ENCODE data around the gene PPP1R15A. TPM values are rescaled to one million over a fixed set of nuclear protein-coding genes. Genes with fewer than 3 reads are reported as not detected.

Gene PPP1R15A
- total and polyA plus RNA-seq, 4 donors = 5.6 to 52.5 (median 11.3) TPM

DNA sequence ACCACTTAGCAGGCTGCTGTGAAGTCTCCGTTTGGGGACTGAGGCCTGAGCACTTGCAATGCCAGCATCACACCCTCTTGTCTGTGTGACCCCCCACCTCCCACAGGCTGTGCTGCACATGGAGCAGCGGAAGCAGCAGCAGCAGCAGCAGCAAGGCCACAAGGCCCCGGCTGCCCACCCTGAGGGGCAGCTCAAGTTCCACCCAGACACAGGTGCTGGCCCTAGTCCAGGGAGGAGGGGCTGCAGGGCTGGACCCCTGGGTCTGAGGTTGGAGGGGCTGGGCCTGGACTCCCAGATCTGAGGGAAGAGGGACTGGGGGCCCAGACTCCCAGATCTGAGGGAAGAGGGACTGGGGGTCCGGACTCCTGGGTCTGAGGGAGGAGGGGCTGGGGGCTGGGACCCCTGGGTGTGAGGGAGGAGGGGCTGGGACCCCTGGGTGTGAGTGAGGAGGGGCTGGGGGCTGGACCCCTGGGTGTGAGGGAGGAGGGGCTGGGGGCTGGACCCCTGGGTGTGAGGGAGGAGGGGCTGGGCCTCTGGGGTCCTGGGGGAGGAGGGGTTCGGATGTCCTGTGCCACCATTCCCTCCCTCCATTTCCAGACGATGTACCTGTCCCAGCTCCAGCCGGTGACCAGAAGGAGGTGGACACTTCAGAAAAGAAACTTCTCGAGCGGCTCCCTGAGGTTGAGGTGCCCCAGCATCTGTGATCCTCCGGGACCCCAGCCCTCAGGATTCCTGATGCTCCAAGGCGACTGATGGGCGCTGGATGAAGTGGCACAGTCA is 49.7 kb downstream of the PPP1R15A start:
- no peak for TF ChIP-seq HNF4A (conservative IDR thresholded peaks at IDR 0.05)
- TF ChIP-seq, protein P1, sequence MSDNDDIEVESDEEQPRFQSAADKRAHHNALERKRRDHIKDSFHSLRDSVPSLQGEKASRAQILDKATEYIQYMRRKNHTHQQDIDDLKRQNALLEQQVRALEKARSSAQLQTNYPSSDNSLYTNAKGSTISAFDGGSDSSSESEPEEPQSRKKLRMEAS (IDR thresholded peaks at IDR 0.05) = no peak

DNA sequence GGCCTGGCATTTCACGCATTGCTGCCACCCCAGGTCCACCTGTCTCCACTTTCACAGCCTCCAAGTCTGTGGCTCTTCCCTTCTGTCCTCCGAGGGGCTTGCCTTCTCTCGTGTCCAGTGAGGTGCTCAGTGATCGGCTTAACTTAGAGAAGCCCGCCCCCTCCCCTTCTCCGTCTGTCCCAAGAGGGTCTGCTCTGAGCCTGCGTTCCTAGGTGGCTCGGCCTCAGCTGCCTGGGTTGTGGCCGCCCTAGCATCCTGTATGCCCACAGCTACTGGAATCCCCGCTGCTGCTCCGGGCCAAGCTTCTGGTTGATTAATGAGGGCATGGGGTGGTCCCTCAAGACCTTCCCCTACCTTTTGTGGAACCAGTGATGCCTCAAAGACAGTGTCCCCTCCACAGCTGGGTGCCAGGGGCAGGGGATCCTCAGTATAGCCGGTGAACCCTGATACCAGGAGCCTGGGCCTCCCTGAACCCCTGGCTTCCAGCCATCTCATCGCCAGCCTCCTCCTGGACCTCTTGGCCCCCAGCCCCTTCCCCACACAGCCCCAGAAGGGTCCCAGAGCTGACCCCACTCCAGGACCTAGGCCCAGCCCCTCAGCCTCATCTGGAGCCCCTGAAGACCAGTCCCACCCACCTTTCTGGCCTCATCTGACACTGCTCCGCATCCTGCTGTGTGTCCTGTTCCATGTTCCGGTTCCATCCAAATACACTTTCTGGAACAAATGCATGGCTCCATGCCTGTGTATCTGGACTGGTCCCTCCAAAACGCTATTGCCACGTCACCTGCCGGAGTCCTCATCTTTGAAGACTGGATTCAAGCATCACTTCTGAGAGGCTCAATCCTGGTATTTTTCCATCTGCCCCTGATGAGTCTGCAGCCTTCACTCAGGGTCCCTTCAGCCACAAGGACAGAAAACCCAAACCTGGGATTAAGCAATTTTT is 50.6 kb downstream of the PPP1R15A start:
- no peak overlapping the region for H3K4me3 ChIP-seq (ENCODE audit: low read depth in 1 of 3, low read length in 3 of 3)
- no peak overlapping the region for H3K9ac ChIP-seq (ENCODE audit: low read depth in 1 of 2, low read length in 2 of 2)
- no peaks in the 10 kb centered on the region for H3K9me3 ChIP-seq (ENCODE audit: control insufficient read depth in 4 of 4, low read length in 3 of 4)
- no peaks in the 10 kb centered on the region for H3K4me1 ChIP-seq (ENCODE audit: control insufficient read depth in 4 of 4, insufficient read depth in 4 of 4, low read length in 3 of 4)
- H3K36me3 ChIP-seq (ENCODE audit: control insufficient read depth in 4 of 4, insufficient read depth in 3 of 4, low read depth in 1 of 4, low read length in 3 of 4) = peaks cover 11 to 39% (median 32%) of the 10 kb centered on the region in 4 donors
- WGBS = 93% methylated on average over 18 of the region's 18 CpGs
- no peaks in the 10 kb centered on the region for H3K27me3 ChIP-seq (ENCODE audit: control insufficient read depth in 4 of 4, insufficient read depth in 4 of 4, low read length in 3 of 4)
- H3K27ac ChIP-seq (ENCODE audit: low read depth in 1 of 2, low read length in 2 of 2) = no peak overlapping the region
- DNase-seq (ENCODE audit: low spot score) = no peak
- TF ChIP-seq HNF4A (conservative IDR thresholded peaks at IDR 0.05) (no peak), REST (IDR thresholded peaks at IDR 0.05) (no peak), JUND (IDR thresholded peaks at IDR 0.05) (no peak), NR2F2 (IDR thresholded peaks at IDR 0.05) (no peak), ZBTB33 (IDR thresholded peaks at IDR 0.05) (no peak), EGR1 (IDR thresholded peaks at IDR 0.05; ENCODE audit: low read depth in 2 of 2) (no peak), FOXA2 (IDR thresholded peaks at IDR 0.05) (no peak), RAD21 (IDR thresholded peaks at IDR 0.05) (no peak), FOXA1 (IDR thresholded peaks at IDR 0.05) (no peak), TAF1 (conservative IDR thresholded peaks at IDR 0.05) (no peak), YY1 (IDR thresholded peaks at IDR 0.05) (no peak)
- TF ChIP-seq, protein P1 (IDR thresholded peaks at IDR 0.05) = no peak
- TF ChIP-seq, protein P2, sequence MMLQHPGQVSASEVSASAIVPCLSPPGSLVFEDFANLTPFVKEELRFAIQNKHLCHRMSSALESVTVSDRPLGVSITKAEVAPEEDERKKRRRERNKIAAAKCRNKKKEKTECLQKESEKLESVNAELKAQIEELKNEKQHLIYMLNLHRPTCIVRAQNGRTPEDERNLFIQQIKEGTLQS (IDR thresholded peaks at IDR 0.05) = no peak
- TF ChIP-seq, protein P3, sequence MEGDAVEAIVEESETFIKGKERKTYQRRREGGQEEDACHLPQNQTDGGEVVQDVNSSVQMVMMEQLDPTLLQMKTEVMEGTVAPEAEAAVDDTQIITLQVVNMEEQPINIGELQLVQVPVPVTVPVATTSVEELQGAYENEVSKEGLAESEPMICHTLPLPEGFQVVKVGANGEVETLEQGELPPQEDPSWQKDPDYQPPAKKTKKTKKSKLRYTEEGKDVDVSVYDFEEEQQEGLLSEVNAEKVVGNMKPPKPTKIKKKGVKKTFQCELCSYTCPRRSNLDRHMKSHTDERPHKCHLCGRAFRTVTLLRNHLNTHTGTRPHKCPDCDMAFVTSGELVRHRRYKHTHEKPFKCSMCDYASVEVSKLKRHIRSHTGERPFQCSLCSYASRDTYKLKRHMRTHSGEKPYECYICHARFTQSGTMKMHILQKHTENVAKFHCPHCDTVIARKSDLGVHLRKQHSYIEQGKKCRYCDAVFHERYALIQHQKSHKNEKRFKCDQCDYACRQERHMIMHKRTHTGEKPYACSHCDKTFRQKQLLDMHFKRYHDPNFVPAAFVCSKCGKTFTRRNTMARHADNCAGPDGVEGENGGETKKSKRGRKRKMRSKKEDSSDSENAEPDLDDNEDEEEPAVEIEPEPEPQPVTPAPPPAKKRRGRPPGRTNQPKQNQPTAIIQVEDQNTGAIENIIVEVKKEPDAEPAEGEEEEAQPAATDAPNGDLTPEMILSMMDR (IDR thresholded peaks at IDR 0.05; ENCODE audit: low read depth, low read length, missing input control) = no peak

More for the DNA sequence above, 49.7 kb downstream of the PPP1R15A start:
- Histone ChIP-seq H3K27ac (ENCODE audit: low read depth in 1 of 2, low read length in 2 of 2) (no peak overlapping the region), H3K9ac (ENCODE audit: low read depth in 1 of 2, low read length in 2 of 2) (no peak overlapping the region), H3K27me3 (ENCODE audit: control insufficient read depth in 4 of 4, insufficient read depth in 4 of 4, low read length in 3 of 4) (no peaks in the 10 kb centered on the region), H3K4me3 (ENCODE audit: low read depth in 1 of 3, low read length in 3 of 3) (no peak overlapping the region), H3K9me3 (ENCODE audit: control insufficient read depth in 4 of 4, low read length in 3 of 4) (no peaks in the 10 kb centered on the region), H3K4me1 (ENCODE audit: control insufficient read depth in 4 of 4, insufficient read depth in 4 of 4, low read length in 3 of 4) (no peaks in the 10 kb centered on the region), H3K36me3 (ENCODE audit: control insufficient read depth in 4 of 4, insufficient read depth in 3 of 4, low read depth in 1 of 4, low read length in 3 of 4) (peaks cover 11 to 40% (median 34%) of the 10 kb centered on the region in 4 donors)
- DNase-seq (ENCODE audit: low spot score) = no peak
- 95% methylated on average over 12 of the region's 12 CpGs for WGBS

Measured in liver (tissue), 9 donors.